OCI-LY7 (cell line): ENCODE measurements around the gene NINJ1.

ENCODE experiments used
- EZH2phosphoT487 ChIP-seq: fragments of 200-600 bp; sonication (generic); IDR thresholded peaks from 2 replicates; pipeline ENCODE4 v1.6.1; 2018; ENCODE audit warnings: low read depth, borderline replicate concordance, mild to moderate bottlenecking, mixed run types, antibody characterized with exemption, low read length, moderate library complexity, mixed read lengths
- TF ChIP-seq, protein P1 (sequence below): fragments of 200-600 bp; sonication (generic); conservative IDR thresholded peaks from 2 replicates; pipeline ENCODE4 v1.5.1; 2014; ENCODE audit warnings: mild to moderate bottlenecking, antibody characterized with exemption, low read length, moderate library complexity, mixed read lengths

DNA sequence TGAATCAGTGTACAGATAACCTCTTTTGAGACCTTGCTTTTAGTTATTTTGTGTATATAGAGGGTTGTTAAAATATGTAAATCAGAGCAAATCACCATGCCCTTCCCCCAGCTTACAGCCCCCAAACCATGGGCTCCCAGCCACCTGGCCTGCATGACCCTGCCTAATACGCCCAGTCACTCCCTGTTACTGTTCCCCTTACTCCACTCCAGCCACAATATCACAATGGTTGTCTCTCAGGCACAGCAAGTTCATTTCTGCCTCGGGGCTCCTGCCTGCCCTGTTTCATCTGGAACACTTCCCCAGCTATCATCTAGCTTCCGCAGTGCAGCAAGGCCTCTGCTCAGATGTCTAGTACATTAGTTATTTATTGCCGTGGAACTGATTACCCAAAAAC lies 43.0 kb downstream of the NINJ1 start:
- TF ChIP-seq, protein P1, sequence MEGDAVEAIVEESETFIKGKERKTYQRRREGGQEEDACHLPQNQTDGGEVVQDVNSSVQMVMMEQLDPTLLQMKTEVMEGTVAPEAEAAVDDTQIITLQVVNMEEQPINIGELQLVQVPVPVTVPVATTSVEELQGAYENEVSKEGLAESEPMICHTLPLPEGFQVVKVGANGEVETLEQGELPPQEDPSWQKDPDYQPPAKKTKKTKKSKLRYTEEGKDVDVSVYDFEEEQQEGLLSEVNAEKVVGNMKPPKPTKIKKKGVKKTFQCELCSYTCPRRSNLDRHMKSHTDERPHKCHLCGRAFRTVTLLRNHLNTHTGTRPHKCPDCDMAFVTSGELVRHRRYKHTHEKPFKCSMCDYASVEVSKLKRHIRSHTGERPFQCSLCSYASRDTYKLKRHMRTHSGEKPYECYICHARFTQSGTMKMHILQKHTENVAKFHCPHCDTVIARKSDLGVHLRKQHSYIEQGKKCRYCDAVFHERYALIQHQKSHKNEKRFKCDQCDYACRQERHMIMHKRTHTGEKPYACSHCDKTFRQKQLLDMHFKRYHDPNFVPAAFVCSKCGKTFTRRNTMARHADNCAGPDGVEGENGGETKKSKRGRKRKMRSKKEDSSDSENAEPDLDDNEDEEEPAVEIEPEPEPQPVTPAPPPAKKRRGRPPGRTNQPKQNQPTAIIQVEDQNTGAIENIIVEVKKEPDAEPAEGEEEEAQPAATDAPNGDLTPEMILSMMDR = no peak
- TF ChIP-seq EZH2phosphoT487 = no peak
